HUES64 (cell line): ENCODE measurements around the gene MLLT10.
"Not testable (repeated sequence)": the region's sequence is repeated elsewhere in the genome, so short reads cannot be mapped to it uniquely, and the experiment has no call there.

Experiments
- H3K27ac ChIP-seq: 2 replicates; pipeline ENCODE4 v1.7.0; 2013; ENCODE audit warnings: low read depth, low read length, inconsistent platforms
- H3K27me3 ChIP-seq: 2 replicates; pipeline ENCODE4 v1.6.1; 2013; ENCODE audit warnings: mild to moderate bottlenecking, low read length; ENCODE audit not compliant: insufficient read depth
- H3K36me3 ChIP-seq: 2 replicates; pipeline ENCODE4 v1.6.1; 2013; ENCODE audit warnings: mild to moderate bottlenecking, low read length; ENCODE audit not compliant: insufficient read depth
- H3K4me1 ChIP-seq: 2 replicates; pipeline ENCODE4 v1.6.1; 2013; ENCODE audit warnings: mild to moderate bottlenecking, low read length, moderate library complexity; ENCODE audit not compliant: insufficient read depth
- H3K4me3 ChIP-seq: 2 replicates; pipeline ENCODE4 v1.5.1; 2013; ENCODE audit warnings: mild to moderate bottlenecking, low read length, moderate library complexity
- H3K9ac ChIP-seq: 2 replicates; pipeline ENCODE4 v1.6.1; 2013; ENCODE audit warnings: mild to moderate bottlenecking, low read depth, low read length
- H3K9me3 ChIP-seq: 2 replicates; pipeline ENCODE4 v1.6.1; 2013; ENCODE audit warnings: low read depth, low read length; ENCODE audit not compliant: insufficient read depth
- WGBS: fragments of 150-250, 120-280 bp; methylation state at CpG from one replicate; pipeline ENCODE4 v1.1.7; 2013; ENCODE audit warnings: missing lambda C conversion rate; 5-methylcytosine and 5-hydroxymethylcytosine counted together

The MLLT10 gene

GRCh38 chr10:21705828-21706176 lies 171.8 kb downstream of the MLLT10 start:
- no peaks in the 10 kb centered on the region for H3K9me3 ChIP-seq
- H3K4me3 ChIP-seq, result no peak overlapping the region
- 0 out of 2 replicates have a peak, but pooled peaks cover 2% of the 10 kb centered on the region for H3K4me1 ChIP-seq
- no peaks in the 10 kb centered on the region for H3K27me3 ChIP-seq
- WGBS, result 93% methylated on average over 1 of the region's 2 CpGs
- H3K9ac ChIP-seq, result no peak overlapping the region
- 0 out of 2 replicates have a peak, but pooled peaks cover 13% of the 10 kb centered on the region for H3K36me3 ChIP-seq
- no peak overlapping the region for H3K27ac ChIP-seq

GRCh38 chr10:21707498-21707897 lies 173.5 kb downstream of the MLLT10 start:
- Histone ChIP-seq H3K9me3 (no peaks in the 10 kb centered on the region), H3K4me3 (no peak overlapping the region), H3K4me1 (no peaks in the 10 kb centered on the region), H3K36me3 (peaks cover 15% of the 10 kb centered on the region; the same call in 1 of the 2 replicates), H3K9ac (no peak overlapping the region), H3K27me3 (no peaks in the 10 kb centered on the region), H3K27ac (no peak overlapping the region)
- 95% methylated on average over 3 of the region's 3 CpGs for WGBS

GRCh38 chr10:21712975-21713374 lies 178.9 kb downstream of the MLLT10 start:
- no peaks in the 10 kb centered on the region for H3K9me3 ChIP-seq
- 94% methylated on average over 4 of the region's 4 CpGs for WGBS
- no peak overlapping the region for H3K27ac ChIP-seq
- no peak overlapping the region for H3K9ac ChIP-seq
- no peak overlapping the region for H3K4me3 ChIP-seq
- H3K36me3 ChIP-seq, result peaks cover 48% of the 10 kb centered on the region
- H3K4me1 ChIP-seq, result no peaks in the 10 kb centered on the region; the same call in 1 of the 2 replicates
- no peaks in the 10 kb centered on the region for H3K27me3 ChIP-seq

- H3K36me3 ChIP-seq, result peaks cover 55% of the 10 kb centered on the region
- no peaks in the 10 kb centered on the region for H3K27me3 ChIP-seq
- H3K4me3 ChIP-seq, result no peak overlapping the region
- H3K27ac ChIP-seq, result peak overlapping the region; percentile 10; the same call in 1 of the 2 replicates
- no peak overlapping the region for H3K9ac ChIP-seq
- WGBS, result 88% methylated on average over 1 of the region's 2 CpGs
- H3K9me3 ChIP-seq, result no peaks in the 10 kb centered on the region
- peaks cover 13% of the 10 kb centered on the region for H3K4me1 ChIP-seq
Measured at GRCh38 chr10:21715531-21716195, 181.6 kb downstream of the MLLT10 start.

- 95% methylated on average over 3 of the region's 3 CpGs for WGBS
- H3K27ac ChIP-seq, H3K9me3 ChIP-seq, H3K4me3 ChIP-seq, H3K9ac ChIP-seq, H3K27me3 ChIP-seq: not testable (repeated sequence)
- Histone ChIP-seq H3K4me1 (peaks cover 14% of the 10 kb centered on the region), H3K36me3 (peaks cover 58% of the 10 kb centered on the region)
Measured at GRCh38 chr10:21717437-21718054, 183.5 kb downstream of the MLLT10 start.

- peaks cover 54% of the 10 kb centered on the region for H3K36me3 ChIP-seq
- WGBS, result 100% methylated on average over 1 of the region's 1 CpG
Measured at GRCh38 chr10:21719502-21719901, 185.5 kb downstream of the MLLT10 start.

GRCh38 chr10:21720090-21720489 lies 186.1 kb downstream of the MLLT10 start:
- WGBS, result 65% methylated on average over 2 of the region's 3 CpGs
- Histone ChIP-seq H3K4me1 (peaks cover 26% of the 10 kb centered on the region), H3K36me3 (peaks cover 48% of the 10 kb centered on the region), H3K27me3 (no peaks in the 10 kb centered on the region), H3K9ac (0 out of 2 replicates have a peak overlapping the region, but pooled peaks have one; percentile 13), H3K27ac (peak overlapping the region; percentile 52; the same call in 1 of the 2 replicates), H3K9me3 (no peaks in the 10 kb centered on the region), H3K4me3 (no peak overlapping the region)

More at GRCh38 chr10:21719502-21719901, 185.5 kb downstream of the MLLT10 start:
- H3K9me3 ChIP-seq, result no peaks in the 10 kb centered on the region
- peak overlapping the region; percentile 3; the same call in 1 of the 2 replicates for H3K27ac ChIP-seq
- H3K4me1 ChIP-seq, result peaks cover 21% of the 10 kb centered on the region
- no peaks in the 10 kb centered on the region for H3K27me3 ChIP-seq
- no peak overlapping the region for H3K4me3 ChIP-seq
- H3K9ac ChIP-seq, result no peak overlapping the region

GRCh38 chr10:21721000-21721665 lies 187.1 kb downstream of the MLLT10 start:
- Histone ChIP-seq H3K4me1 (peaks cover 31% of the 10 kb centered on the region), H3K27ac (0 out of 2 replicates have a peak overlapping the region, but pooled peaks have one; percentile 52), H3K27me3 (no peaks in the 10 kb centered on the region), H3K36me3 (peaks cover 40% of the 10 kb centered on the region), H3K4me3 (no peak overlapping the region), H3K9ac (no peak overlapping the region), H3K9me3 (no peaks in the 10 kb centered on the region)
- WGBS, result 91% methylated on average over 6 of the region's 6 CpGs

GRCh38 chr10:21722209-21722608 lies 188.2 kb downstream of the MLLT10 start:
- Histone ChIP-seq H3K27me3 (no peaks in the 10 kb centered on the region), H3K4me1 (peaks cover 42% of the 10 kb centered on the region), H3K36me3 (peaks cover 50% of the 10 kb centered on the region), H3K9ac (no peak overlapping the region), H3K27ac (no peak overlapping the region), H3K4me3 (no peak overlapping the region), H3K9me3 (no peaks in the 10 kb centered on the region)
- no CpG with 5 or more reads among the region's 2 CpGs for WGBS

- Histone ChIP-seq H3K27me3 (no peaks in the 10 kb centered on the region), H3K27ac (0 out of 2 replicates have a peak overlapping the region, but pooled peaks have one; percentile 31), H3K36me3 (peaks cover 61% of the 10 kb centered on the region), H3K9ac (no peak overlapping the region), H3K4me3 (no peak overlapping the region), H3K9me3 (no peaks in the 10 kb centered on the region), H3K4me1 (peaks cover 51% of the 10 kb centered on the region)
- WGBS, result 92% methylated on average over 7 of the region's 7 CpGs
Measured at GRCh38 chr10:21724020-21724589, 190.1 kb downstream of the MLLT10 start.
